ENCODE results near the gene PAF1.

Gene PAF1

GRCh38 chr19:39407410-39407659, 16.4 kb upstream of the PAF1 start:
- peak overlapping the region; percentile 100 for H3K27ac ChIP-seq
- no peak for DNase-seq (ENCODE audit: low read depth, low spot score)

DNA sequence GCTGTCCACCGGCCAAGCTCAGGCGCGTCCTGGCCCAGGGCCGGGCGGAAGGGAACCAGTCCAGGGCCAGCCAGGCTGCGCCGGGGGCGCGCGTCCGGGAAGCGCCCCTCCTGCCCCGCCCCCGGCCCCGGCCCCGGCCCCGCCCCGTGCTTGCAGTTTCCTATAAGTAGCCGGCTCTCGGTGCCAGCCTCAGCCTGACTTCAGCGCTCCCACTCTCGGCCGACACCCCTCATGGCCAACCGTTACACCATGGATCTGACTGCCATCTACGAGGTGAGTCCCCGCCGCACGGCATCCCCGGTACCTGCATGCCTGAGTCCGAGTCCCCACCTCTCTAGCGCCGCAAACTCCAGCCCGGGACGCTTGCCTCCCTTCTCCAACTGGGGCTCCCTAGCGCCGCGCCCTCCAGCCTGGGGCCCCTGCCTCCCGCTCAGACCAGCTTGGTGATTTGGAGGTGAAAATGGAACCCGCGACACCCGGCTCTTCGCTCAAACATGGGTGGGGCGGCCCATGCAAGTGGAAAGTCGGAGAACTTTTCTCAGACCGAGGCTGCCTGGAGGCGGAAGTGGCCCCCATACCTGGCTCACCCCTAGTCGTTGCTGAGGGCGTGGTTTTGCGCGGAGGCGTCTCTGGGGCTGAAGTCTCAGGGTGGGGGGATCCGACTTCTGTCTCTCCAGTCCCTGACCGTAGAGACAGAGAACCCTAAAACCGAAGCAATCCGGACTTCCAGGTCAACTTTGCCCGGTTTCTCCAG, 15.9 kb upstream of the PAF1 start, which contains the start of gene ZFP36:
TSS of gene ZFP36 (plus strand) at position 192 of the 754 bp plus-strand sequence. CDS start at position 250, 58 bp downstream.
- H3K27ac ChIP-seq = peak within 1 kb of the TSS; percentile 100
- no peak for DNase-seq (ENCODE audit: low read depth, low spot score)

GRCh38 chr19:39405958-39406655, 15.2 kb upstream of the PAF1 start:
- H3K27ac ChIP-seq = peak overlapping the region; percentile 100
- DNase-seq (ENCODE audit: low read depth, low spot score) = no peak

DNA sequence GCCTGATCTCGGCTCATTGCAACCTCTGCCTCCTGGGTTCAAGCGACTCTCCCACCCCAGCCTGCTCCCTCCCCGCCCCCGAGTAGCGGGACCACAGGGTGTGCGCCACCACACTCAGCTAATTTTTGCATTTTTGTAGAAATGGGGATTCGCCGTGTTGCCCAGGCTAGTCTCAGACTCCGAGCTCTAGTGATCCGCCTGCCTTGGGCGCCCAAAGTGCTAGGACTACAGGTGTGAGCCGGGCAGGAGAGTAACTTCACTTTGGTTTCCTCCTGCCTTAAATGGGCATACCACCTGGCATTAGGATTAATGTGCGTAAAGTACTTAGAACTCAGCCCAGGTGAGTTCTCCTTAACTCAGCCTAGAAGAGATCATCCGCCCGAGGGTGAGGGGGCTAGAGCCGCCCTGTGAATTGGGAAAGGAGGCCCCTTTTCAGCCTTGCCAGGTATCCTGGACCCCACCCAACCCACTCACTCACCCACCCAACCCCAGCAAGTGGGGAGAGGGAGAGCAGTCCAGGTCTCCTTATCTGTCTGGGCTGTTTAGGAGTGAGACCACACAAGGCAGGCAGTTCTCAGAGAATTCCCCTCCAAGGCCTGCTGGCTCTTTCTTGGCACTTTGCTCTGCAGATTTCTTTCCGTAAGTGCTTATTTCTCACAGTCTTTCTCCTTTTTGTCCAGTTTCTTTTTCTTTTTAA, 14.5 kb upstream of the PAF1 start:
- peak overlapping the region; percentile 100 for H3K27ac ChIP-seq

DNA sequence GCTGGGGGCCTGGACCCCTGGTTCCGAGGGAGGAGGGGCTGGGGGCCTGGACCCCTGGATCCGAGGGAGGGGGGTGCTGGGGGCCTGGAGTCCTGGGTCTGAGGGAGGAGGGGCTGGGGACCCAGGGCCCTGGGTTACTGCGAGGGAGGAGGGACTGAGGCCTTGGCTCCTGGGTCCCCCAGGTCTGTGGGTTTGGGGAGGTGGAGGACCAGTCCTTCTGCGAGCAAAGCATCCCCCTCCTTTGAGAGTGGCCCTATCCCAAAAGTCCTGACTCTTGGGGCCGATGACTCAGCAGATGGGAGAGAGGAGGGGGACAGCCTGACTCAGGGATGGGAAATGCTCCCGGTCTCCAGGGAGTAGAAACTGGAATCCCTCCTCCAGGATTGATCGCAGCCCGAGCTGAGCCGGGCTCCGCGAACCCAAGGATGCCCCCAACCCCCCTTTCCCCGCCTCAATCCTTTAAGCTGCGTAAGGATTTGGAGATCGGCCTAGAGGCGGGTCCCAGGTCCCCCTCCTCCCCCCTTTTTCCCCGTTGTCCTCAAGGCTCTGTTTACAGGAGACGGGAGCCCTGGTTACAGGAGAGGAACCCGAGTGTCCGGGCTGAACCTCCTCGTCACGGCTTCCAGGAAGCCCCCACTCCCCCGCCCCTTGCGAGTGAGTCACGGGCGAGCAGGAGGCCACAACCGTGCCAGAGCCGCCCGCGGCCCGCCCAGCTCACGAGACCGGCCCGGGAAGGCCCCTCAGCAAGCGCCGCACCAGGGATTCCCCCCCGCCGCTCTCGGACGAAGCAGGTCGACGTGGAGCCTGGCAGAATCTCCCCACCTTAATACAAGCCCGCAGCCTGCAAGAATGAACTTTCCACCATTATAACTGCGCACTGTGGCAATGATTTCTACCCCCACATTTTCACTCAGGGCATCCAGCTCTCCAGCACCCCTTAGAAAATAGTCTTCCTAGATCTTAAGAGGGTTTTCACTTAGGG, 12.7 kb upstream of the PAF1 start:
- DNase-seq (ENCODE audit: low read depth, low spot score) = peak; percentile 76
- H3K27ac ChIP-seq = peak overlapping the region; percentile 100

More for the DNA sequence above, 14.5 kb upstream of the PAF1 start:
- DNase-seq (ENCODE audit: low read depth, low spot score) = no peak

GRCh38 chr19:39402346-39403300, 11.7 kb upstream of the PAF1 start:
- peak overlapping the region; percentile 100 for H3K27ac ChIP-seq
- DNase-seq (ENCODE audit: low read depth, low spot score) = no peak

DNA sequence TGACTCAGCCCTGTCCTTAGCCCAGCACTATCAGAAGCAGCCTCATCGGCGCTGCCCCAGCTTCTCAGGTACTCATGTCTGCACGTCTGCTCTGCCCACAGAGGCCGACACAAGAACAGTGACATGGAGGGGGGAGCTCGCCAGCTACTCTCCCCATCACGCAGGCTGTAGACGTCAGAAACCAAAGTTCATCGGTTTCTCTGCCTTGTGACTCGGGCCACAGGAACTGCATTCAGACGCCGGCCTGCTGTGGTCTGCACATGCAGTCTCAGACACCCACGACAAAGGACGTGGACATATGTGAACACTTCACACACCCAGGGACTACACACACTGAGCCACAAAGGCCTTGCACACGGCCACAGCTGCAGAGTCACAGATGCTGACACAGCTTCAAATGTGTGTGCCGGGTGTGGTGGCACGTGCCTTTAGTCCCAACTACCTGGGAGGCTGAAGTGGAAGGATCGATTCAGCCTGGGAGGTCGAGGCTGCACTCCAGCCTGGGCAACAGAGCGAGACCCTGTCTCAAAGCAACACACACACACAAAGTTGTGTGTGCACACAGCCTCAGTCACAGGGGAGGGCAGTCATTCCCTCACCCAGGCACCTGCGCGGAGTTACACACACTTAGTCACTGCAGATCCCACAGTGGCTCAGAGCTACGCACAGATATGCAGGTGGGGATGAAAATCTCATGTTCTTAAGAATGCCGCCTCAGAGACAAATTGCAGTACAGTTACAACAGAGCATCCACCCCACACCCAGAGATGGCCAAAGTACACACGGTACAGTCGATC, 10.8 kb upstream of the PAF1 start:
- DNase-seq (ENCODE audit: low read depth, low spot score) = peak; percentile 89

DNA sequence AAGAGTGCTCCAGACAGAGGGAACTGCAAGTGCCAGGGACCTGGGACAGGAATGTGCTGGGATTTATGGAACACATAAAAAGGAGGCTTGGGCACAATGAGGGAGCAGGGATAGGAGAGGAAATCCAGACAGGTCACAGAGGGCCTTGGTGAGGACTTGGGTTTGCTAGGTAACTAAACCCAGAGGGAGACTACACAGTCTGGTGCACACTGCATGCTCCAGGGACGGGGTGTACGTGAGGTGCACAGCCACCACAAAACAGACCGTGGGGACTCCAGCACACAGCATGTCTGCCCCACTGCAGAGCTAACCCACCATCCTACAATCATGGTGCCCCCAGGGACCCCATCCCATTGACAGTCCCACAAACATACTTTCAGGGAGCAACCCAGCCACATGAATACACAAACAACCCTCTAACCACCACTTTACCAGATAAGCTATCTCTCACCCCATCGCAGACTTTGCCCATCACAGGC, 10.2 kb upstream of the PAF1 start:
- no peak for DNase-seq (ENCODE audit: low read depth, low spot score)
- peak overlapping the region; percentile 100 for H3K27ac ChIP-seq

More for the DNA sequence above, 10.8 kb upstream of the PAF1 start:
- H3K27ac ChIP-seq = peak overlapping the region; percentile 100

DNA sequence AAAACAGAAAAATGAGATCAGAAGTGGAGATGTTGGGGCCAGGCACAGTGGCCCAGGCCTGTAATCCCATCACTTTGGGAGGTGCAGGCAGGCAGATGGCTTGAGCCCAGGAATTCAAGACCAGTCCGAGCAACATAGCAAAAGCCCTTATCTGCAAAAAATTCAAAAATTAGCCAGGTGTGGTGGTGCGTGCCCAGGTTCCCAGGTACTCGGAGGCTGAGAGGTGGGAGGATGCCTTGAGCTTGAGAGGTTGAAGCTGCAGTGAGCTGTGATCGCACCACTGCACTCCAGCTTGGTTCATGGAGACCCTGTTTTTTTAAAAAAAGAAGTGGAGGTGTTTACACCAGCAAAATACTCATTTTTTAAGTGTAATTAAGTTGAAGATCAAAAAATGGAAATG, 9.2 kb upstream of the PAF1 start:
- peak overlapping the region; percentile 99 for H3K27ac ChIP-seq

GRCh38 chr19:39399668-39400050, 8.8 kb upstream of the PAF1 start:
- peak overlapping the region; percentile 99 for H3K27ac ChIP-seq
- no peak for DNase-seq (ENCODE audit: low read depth, low spot score)

More for the DNA sequence above, 9.2 kb upstream of the PAF1 start:
- DNase-seq (ENCODE audit: low read depth, low spot score) = no peak

DNA sequence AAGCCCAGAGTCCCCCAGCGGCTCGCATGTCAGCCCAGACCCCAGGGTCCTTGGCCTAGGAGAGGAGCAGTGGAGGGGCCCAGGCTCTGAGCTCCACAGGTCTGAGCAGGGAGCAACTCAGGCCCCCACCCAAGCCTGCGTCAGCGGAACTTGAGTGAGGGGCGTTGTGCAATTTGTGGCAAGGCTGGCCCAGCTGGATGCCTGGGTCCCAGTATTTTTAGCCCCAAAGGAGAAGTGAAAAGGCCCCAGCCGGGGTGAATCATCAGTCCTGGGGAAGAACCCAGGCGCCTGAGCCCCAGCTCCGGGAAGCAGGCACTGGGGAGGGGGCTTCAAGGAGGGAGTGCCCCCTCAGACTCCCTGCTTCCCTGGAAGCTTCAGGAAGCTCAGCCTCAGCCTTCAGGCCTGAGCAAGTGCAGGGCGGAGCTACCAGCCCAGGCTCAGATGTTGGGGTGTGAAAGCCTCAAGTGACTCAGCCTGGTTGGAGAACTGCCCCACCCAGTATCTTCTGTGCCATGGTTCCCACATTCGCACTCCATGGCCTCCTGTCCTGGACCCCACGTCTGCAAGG, 7.5 kb upstream of the PAF1 start:
- peak overlapping the region; percentile 99 for H3K27ac ChIP-seq
- DNase-seq (ENCODE audit: low read depth, low spot score) = peak; percentile 89

- H3K27ac ChIP-seq = peak overlapping the region; percentile 99
- DNase-seq (ENCODE audit: low read depth, low spot score) = no peak
Measured at GRCh38 chr19:39397360-39398296, 6.7 kb upstream of the PAF1 start.

GRCh38 chr19:39390451-39390750, 505 bp downstream of the PAF1 start:
- DNase-seq (ENCODE audit: low read depth, low spot score) = no peak
- peak overlapping the region; percentile 92 for H3K27ac ChIP-seq

DNA sequence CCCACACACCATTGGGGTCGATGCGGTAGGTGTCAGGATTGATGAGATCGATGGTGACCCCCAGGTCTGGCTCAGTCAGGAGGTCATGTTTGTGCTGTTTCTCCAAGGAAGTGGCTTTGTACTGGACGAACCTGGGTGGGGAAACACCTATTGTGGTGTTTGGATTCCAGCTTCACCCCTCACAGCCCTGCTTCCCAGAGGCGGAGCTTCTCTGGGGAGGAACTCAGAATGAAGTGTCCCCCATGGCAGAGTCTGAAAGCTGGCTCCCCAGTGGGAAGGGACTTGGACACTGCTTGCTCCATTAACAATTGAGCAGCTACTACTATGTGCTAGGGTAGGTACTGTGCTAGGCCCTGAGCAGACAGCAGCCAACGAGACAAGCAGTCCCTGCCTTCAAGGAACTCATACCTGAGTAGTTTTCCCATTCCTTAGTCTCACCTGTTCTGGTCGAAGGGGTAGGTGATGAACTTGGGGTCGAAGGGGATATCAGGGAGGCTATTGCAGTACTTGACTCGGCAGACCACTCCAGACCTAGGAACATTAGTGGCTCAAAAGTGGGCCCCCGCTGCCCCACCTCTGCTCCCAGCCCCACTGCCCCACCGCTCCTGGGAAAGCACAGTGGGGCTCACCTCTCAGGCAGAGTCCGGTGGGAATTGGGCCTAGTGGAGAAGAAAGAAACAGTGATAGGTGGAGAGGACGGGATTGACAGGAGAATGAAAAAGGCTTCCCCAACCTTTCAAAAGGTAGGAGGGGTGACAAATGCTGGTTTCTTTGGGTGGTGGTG, 1.1 kb downstream of the PAF1 start:
- DNase-seq (ENCODE audit: low read depth, low spot score) = no peak
- H3K27ac ChIP-seq = peak overlapping the region; percentile 92

- H3K27ac ChIP-seq = no peak overlapping the region
- DNase-seq (ENCODE audit: low read depth, low spot score) = no peak
Measured at GRCh38 chr19:39388657-39389056, 2.2 kb downstream of the PAF1 start.

GRCh38 chr19:39386557-39386956, 4.3 kb downstream of the PAF1 start:
- DNase-seq (ENCODE audit: low read depth, low spot score) = no peak
- H3K27ac ChIP-seq = no peak overlapping the region
